HepG2 (cell line): Measurements from ENCODE around the gene SCART1. TPM values are rescaled to one million over a fixed set of nuclear protein-coding genes. Genes with fewer than 3 reads are reported as not detected.
A peak's percentile ranks its signal among the peaks of the same experiment; 100 is the strongest.
"Not testable (repeated sequence)": the region's sequence is repeated elsewhere in the genome, so short reads cannot be mapped to it uniquely, and the experiment has no call there.

Experiments
- ATAC-seq: fragments of 200-7000 bp; cut with Tn5 transposase; 3 replicates; pipeline ENCODE4 v1.9.1; 2020; ENCODE audit warnings: mild to moderate bottlenecking, moderate library complexity
- BruUV-seq: library from RNA; stranded (reverse); fragments of 400-500 nt; replicated peaks from 2 replicates; lab custom pipeline; 2021; lab: Mats Ljungman, UMichigan
- CTCF ChIA-PET: fragments of 300-600 bp; formaldehyde crosslinking; extraction: SDS; loops from one replicate; lab custom pipeline; 2021; ENCODE audit warnings: low total read pairs, inconsistent platforms, low intra/inter-chr PET ratio; lab: Yijun Ruan, JAX
- POLR2A ChIA-PET: fragments of 350-600 bp; sonication (Branson Sonifier 250); formaldehyde crosslinking; loops from one replicate; lab custom pipeline; 2020; ENCODE audit warnings: antibody characterized with exemption, inconsistent platforms; lab: Yijun Ruan, JAX
- DNase-seq: peaks from one replicate; pipeline ENCODE4 v3.0.0-alpha.2; 2015; ENCODE audit warnings: low spot score
- FAIRE-seq: peaks from 3 replicates; lab custom pipeline; 2011; peaks lifted over from hg19 to GRCh38; lab: Jason Lieb, UNC
- H2AFZ ChIP-seq: one replicate; pipeline ENCODE4 v1.6.1; 2011; ENCODE audit warnings: low read length, inconsistent platforms
- H3K27ac ChIP-seq: fragments of 300-600 bp; 3 replicates; pipeline ENCODE4 v1.8.0; 2011; ENCODE audit warnings: mixed run types, mild to moderate bottlenecking, mixed read lengths, low read length, inconsistent platforms; ENCODE audit not compliant: insufficient read depth; ENCODE audit errors: extremely low read length
- H3K27me3 ChIP-seq, 2 experiments: fragments of 200-600 bp in 1 of 2; 2 replicates in 1 of 2; 3 replicates in 1 of 2; pipeline versions ENCODE4 v1.6.0 to v1.8.0; 2011; ENCODE audit warnings: low read length in 2 of 2, mild to moderate bottlenecking in 2 of 2, moderate library complexity in 2 of 2, inconsistent platforms in 1 of 2; ENCODE audit not compliant: insufficient read depth in 2 of 2, control insufficient read depth in 1 of 2
- H3K36me3 ChIP-seq, 2 experiments: fragments of 200-600 bp in 1 of 2; replicated peaks in 1 of 2; 2 replicates in 1 of 2; 3 replicates in 1 of 2; pipeline versions ENCODE4 v1.5.1 to v1.8.0; 2011; ENCODE audit warnings: low read length in 2 of 2, inconsistent platforms in 1 of 2; ENCODE audit not compliant: insufficient read depth in 2 of 2, control insufficient read depth in 1 of 2
- H3K4me1 ChIP-seq: 2 replicates; pipeline ENCODE4 v1.5.1; 2012; ENCODE audit warnings: low read length, inconsistent platforms; ENCODE audit not compliant: insufficient read depth
- H3K4me2 ChIP-seq: 2 replicates; pipeline ENCODE4 v1.6.0; 2011; ENCODE audit warnings: low read depth, low read length, inconsistent platforms
- H3K4me3 ChIP-seq, 3 experiments: fragments of 200-600 bp in 1 of 3; sonication (generic), shearing (Covaris generic) in 1 of 3; replicated peaks in 1 of 3; 2 replicates each; pipeline ENCODE4 v1.5.1; 2011 to 2016; ENCODE audit warnings: low read length in 3 of 3, inconsistent platforms in 2 of 3, low read depth in 2 of 3, mild to moderate bottlenecking in 2 of 3, control low read depth in 1 of 3, mixed read lengths in 1 of 3; ENCODE audit not compliant: insufficient read depth in 1 of 3
- H3K79me2 ChIP-seq: one replicate; pipeline ENCODE4 v1.6.1; 2011; ENCODE audit warnings: low read length, inconsistent platforms; ENCODE audit not compliant: insufficient read depth
- H3K9ac ChIP-seq: 2 replicates; pipeline ENCODE4 v1.6.0; 2011; ENCODE audit warnings: mild to moderate bottlenecking, low read depth, low read length, inconsistent platforms; ENCODE audit not compliant: insufficient read depth
- H3K9me3 ChIP-seq: 2 replicates; pipeline ENCODE4 v1.5.1; 2012; ENCODE audit warnings: mild to moderate bottlenecking, low read length
- H4K20me1 ChIP-seq: 2 replicates; pipeline ENCODE4 v1.6.0; 2011; ENCODE audit warnings: inconsistent platforms, mild to moderate bottlenecking, low read length, moderate library complexity; ENCODE audit not compliant: insufficient read depth
- AGO2 ChIP-seq: fragments of 200-400 bp; formaldehyde crosslinking; optimal IDR thresholded peaks from 2 replicates; pipeline ENCODE3; 2017; ENCODE audit warnings: mild to moderate bottlenecking, low read depth, low read length, moderate library complexity
- AKAP8 ChIP-seq: sonication (generic); formaldehyde crosslinking; IDR thresholded peaks from 2 replicates; pipeline ENCODE4 v1.5.1; 2020; ENCODE audit warnings: mild to moderate bottlenecking, missing genetic modification reagents
- HNRNPLL ChIP-seq: fragments of 200-400 bp; formaldehyde crosslinking; IDR thresholded peaks from 2 replicates; pipeline ENCODE4 v1.6.1; 2017; ENCODE audit warnings: mild to moderate bottlenecking, low read depth, low read length; ENCODE audit not compliant: poor library complexity, severe bottlenecking
- MED1 ChIP-seq: sonication (generic); formaldehyde crosslinking; IDR thresholded peaks from 2 replicates; pipeline ENCODE4 v1.4.0; 2020; ENCODE audit warnings: missing genetic modification reagents
- POLR2G ChIP-seq: fragments of 200-400 bp; formaldehyde crosslinking; IDR thresholded peaks from 2 replicates; pipeline ENCODE4 v1.6.1; 2018; ENCODE audit warnings: mild to moderate bottlenecking, low read depth, low read length, moderate library complexity
- ZNF12 ChIP-seq: sonication (generic); formaldehyde crosslinking; IDR thresholded peaks from 2 replicates; pipeline ENCODE4 v1.5.0; 2020; ENCODE audit warnings: missing genetic modification reagents
- ZNF546 ChIP-seq: sonication (generic); formaldehyde crosslinking; conservative IDR thresholded peaks from 2 replicates; pipeline ENCODE4 v1.8.1; 2023; ENCODE audit warnings: mild to moderate bottlenecking, missing genetic modification reagents
- ZNF557 ChIP-seq: sonication (generic); formaldehyde crosslinking; IDR thresholded peaks from 2 replicates; pipeline ENCODE4 v1.4.0; 2020; ENCODE audit warnings: missing genetic modification reagents
- WGBS: methylation state at CpG from one replicate; pipeline ENCODE4 v1.1.6; 2017; ENCODE audit warnings: low lambda C conversion rate; 5-methylcytosine and 5-hydroxymethylcytosine counted together
- in situ Hi-C: cut with HindIII; loops from 2 replicates; pipeline ENCODE4 v1.10.0; 2017; ENCODE audit warnings: low pct_unique_long_range_greater_than_20kb; ENCODE audit not compliant: extremely low pct_ligation_motif_present
- intact Hi-C: fragments of 100-400 bp; cut with micrococcal nuclease; formaldehyde crosslinking; loops from one replicate; pipeline ENCODE4 v1.10.0; 2022; ENCODE audit not compliant: unreplicated experiment
- polyA plus RNA-seq, 8 experiments: library from polyadenylated mRNA; depleted of rRNA in 3 of 8; stranded (reverse) in 7 of 8; unstranded in 1 of 8; fragments of >200 nt; fragmentation: Illumina TruSeq in 4 of 8; extraction: Trizol in 4 of 8; gene quantifications; 2 replicates each; pipeline versions ENCODE4 v1.2.1 to v1.2.3, GENCODE V29; 2011 to 2016; ENCODE audit warnings: low read depth in 4 of 8, missing spikeins in 1 of 8, mixed read lengths in 1 of 8; ENCODE audit not compliant: insufficient read depth in 1 of 8
- total RNA-seq, 5 experiments: library from RNA; depleted of rRNA; stranded (reverse); fragments of >200 nt; fragmentation: Illumina TruSeq; extraction: Trizol; gene quantifications; 2 replicates each; pipeline ENCODE4 v1.2.3, GENCODE V29; 2016; ENCODE audit warnings: low read depth in 1 of 5

The SCART1 gene
- total and polyA plus RNA-seq, 2 of the 13 experiments (the other 11 are each of a cell fraction or from before 2014, with no cell fraction given) = 0.46 to 1.1 TPM

GRCh38 chr10:133422807-133423771, 30.7 kb upstream of the SCART1 start:
- ChIA-PET POLR2A (no interaction called here), CTCF (no interaction called here)
- no peak overlapping the region for H3K9ac ChIP-seq
- WGBS = 89% methylated on average over 21 of the region's 88 CpGs
- H3K4me3 ChIP-seq = no peak overlapping the region
- no peak overlapping the region for H2AFZ ChIP-seq
- intact Hi-C loops (no loop called here), in situ Hi-C loops (loop anchor here (5.0 kb wide), 1 partner anchor 149 kb away; no protein-coding TSS in a partner anchor)
- H3K4me2 ChIP-seq = no peak overlapping the region
- H3K4me1 ChIP-seq = no peaks in the 10 kb centered on the region
- DNase-seq (no peak), FAIRE-seq (no peak), ATAC-seq (peak; percentile 2; the same call in 2 of the 3 replicates)
- H4K20me1 ChIP-seq = no peaks in the 10 kb centered on the region
- H3K27me3 ChIP-seq = no peaks in the 10 kb centered on the region
- peaks cover 6 to 10% of the 10 kb centered on the region in 2 experiments; a peak in 2 of 5 replicates for H3K36me3 ChIP-seq
- BruUV-seq = no TSS peak
- no peaks in the 10 kb centered on the region for H3K79me2 ChIP-seq
- H3K27ac ChIP-seq = no peak overlapping the region
- peak; percentile 86 for TF ChIP-seq HNRNPLL
- TF ChIP-seq MED1 (CRISPR knock-in tag) = no peak
- TF ChIP-seq POLR2G = 0 out of 2 replicates have a peak, but pooled peaks have one; percentile 34
- no peak for TF ChIP-seq ZNF546 (CRISPR knock-in tag)
- TF ChIP-seq AKAP8 (CRISPR knock-in tag) = peak; percentile 34; the same call in 1 of the 2 replicates
- no peak for TF ChIP-seq ZNF557 (CRISPR knock-in tag)
- TF ChIP-seq ZNF12 (CRISPR knock-in tag) = no peak
- peak; percentile 93 for TF ChIP-seq AGO2
- TF ChIP-seq, all 625 proteins: peak for 4
- H3K9me3 ChIP-seq = no peaks in the 10 kb centered on the region

DNA sequence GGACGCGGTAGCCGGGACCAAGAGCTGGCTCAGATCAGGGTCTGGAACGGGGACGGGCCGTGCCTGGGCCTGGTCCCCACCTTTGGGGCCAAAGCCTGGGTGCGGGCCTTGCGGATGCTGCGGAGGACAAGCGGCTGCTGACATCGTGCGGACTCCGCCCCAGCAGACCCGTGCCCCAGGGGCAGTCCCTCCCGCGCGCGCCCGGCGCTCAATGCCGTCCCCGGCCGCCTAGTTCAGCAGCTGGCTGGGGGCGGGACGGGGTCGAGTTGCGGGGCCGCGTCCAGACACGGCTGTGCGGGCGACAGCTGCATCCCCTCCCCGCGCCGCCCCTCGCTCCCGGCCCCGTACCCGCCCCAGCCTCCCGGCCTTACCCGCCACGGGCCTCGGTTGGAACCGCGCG, 29.6 kb upstream of the SCART1 start:
- ATAC-seq = peak; percentile 43
- CTCF ChIA-PET, POLR2A ChIA-PET, H3K79me2 ChIP-seq, H3K4me3 ChIP-seq, BruUV-seq, H4K20me1 ChIP-seq, H3K36me3 ChIP-seq, H3K9me3 ChIP-seq, H3K9ac ChIP-seq, H3K4me2 ChIP-seq, H2AFZ ChIP-seq, H3K27ac ChIP-seq, intact Hi-C loops, FAIRE-seq, H3K27me3 ChIP-seq, H3K4me1 ChIP-seq, DNase-seq: not testable (repeated sequence)
- in situ Hi-C loops = loop anchor here (5.0 kb wide), 1 partner anchor 148 kb away; no protein-coding TSS in a partner anchor
- WGBS = no CpG with 5 or more reads among the region's 46 CpGs

DNA sequence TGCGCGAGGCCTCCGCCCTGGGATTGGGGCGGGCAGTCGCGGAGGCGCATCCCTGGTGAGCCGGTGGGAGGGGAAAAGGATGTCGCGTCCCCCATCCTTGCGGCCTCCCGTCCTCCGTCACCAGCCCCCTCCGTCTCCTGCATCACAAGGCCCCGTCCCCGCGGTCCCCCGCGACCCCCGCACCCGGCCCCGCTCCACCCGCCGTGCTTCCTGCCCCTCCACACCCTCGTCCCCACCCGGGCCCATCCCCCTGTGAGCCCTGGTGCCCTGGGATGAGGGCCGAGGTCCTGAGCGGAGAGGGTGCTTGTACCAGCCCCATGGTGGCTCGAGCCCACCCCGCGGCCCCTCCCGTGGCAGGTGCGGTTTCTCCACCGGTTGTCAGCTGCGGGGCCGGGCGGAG, 29.1 kb upstream of the SCART1 start, which contains the start of gene SPRN:
Gene SPRN, minus strand, starts transcription at position 25 of the 400 bp plus-strand sequence. CDS start 944 bp downstream, outside the sequence.
- H3K4me2 ChIP-seq, intact Hi-C loops, DNase-seq, H3K27ac ChIP-seq, H3K27me3 ChIP-seq, H3K9ac ChIP-seq, POLR2A ChIA-PET, H3K4me1 ChIP-seq, H2AFZ ChIP-seq, H4K20me1 ChIP-seq, FAIRE-seq, H3K36me3 ChIP-seq, CTCF ChIA-PET, H3K9me3 ChIP-seq, H3K4me3 ChIP-seq, H3K79me2 ChIP-seq, BruUV-seq: not testable (repeated sequence)
- in situ Hi-C loops = loop anchor here (5.0 kb wide), 1 partner anchor 148 kb away; no protein-coding TSS in a partner anchor
- peak; percentile 5; the same call in 2 of the 3 replicates for ATAC-seq
- WGBS = 54% methylated on average over 17 of the region's 37 CpGs
